GM12878 (cell line): ENCODE data around the gene HVCN1.

Source experiments
- CREB1 ChIP-seq: IDR thresholded peaks from 2 replicates; pipeline ENCODE4 v1.6.1; 2012; ENCODE audit warnings: low read depth, mild to moderate bottlenecking, inconsistent platforms
- CTCF ChIP-seq, 3 experiments: IDR thresholded peaks in 2 of 3; conservative IDR thresholded peaks in 1 of 3; 2 replicates each; pipeline ENCODE4 v1.5.1; 2011; ENCODE audit warnings: low read depth in 3 of 3, low read length in 3 of 3, mild to moderate bottlenecking in 3 of 3, control low read depth in 2 of 3, moderate library complexity in 2 of 3, inconsistent platforms in 1 of 3, mixed read lengths in 1 of 3; ENCODE audit not compliant: control insufficient read depth in 2 of 3, insufficient read depth in 1 of 3; ENCODE audit errors: extremely low read depth in 1 of 3
- EZH2 ChIP-seq: IDR thresholded peaks from 2 replicates; pipeline ENCODE4 v1.6.1; 2012; ENCODE audit warnings: low read depth, mild to moderate bottlenecking, control low read depth, inconsistent platforms, low read length, borderline replicate concordance; ENCODE audit not compliant: control insufficient read depth
- HCFC1 ChIP-seq: fragments of 150-350 bp; IDR thresholded peaks from 2 replicates; pipeline ENCODE4 v1.6.1; 2014; ENCODE audit warnings: low read length
- NFYA ChIP-seq: IDR thresholded peaks from 2 replicates; pipeline ENCODE4 v1.6.1; 2011; ENCODE audit warnings: low read depth, mild to moderate bottlenecking, low read length, improper control_type of control experiment, borderline replicate concordance
- NFYB ChIP-seq: IDR thresholded peaks from 2 replicates; pipeline ENCODE4 v1.6.1; 2011; ENCODE audit warnings: low read depth, mild to moderate bottlenecking, low read length, improper control_type of control experiment, moderate library complexity; ENCODE audit not compliant: insufficient read depth
- POLR2AphosphoS5 ChIP-seq: IDR thresholded peaks from 2 replicates; pipeline ENCODE4 v1.6.1; 2011; ENCODE audit warnings: mild to moderate bottlenecking, low read length, inconsistent platforms
- RAD21 ChIP-seq: IDR thresholded peaks from 2 replicates; pipeline ENCODE4 v1.6.1; 2011; ENCODE audit warnings: mild to moderate bottlenecking, low read depth, low read length, moderate library complexity; ENCODE audit not compliant: insufficient read depth
- RB1 ChIP-seq: fragments of 450-650 bp; formaldehyde crosslinking; IDR thresholded peaks from 2 replicates; pipeline ENCODE4 v1.6.1; 2017; ENCODE audit warnings: mild to moderate bottlenecking, borderline replicate concordance
- ZNF217 ChIP-seq: fragments of 450-650 bp; IDR thresholded peaks from 2 replicates; pipeline ENCODE4 v1.6.1; 2017; ENCODE audit warnings: antibody characterized with exemption, mild to moderate bottlenecking
- ZNF274 ChIP-seq: IDR thresholded peaks from one replicate; pipeline ENCODE4 v1.8.0; 2011; ENCODE audit not compliant: insufficient read length, insufficient read depth
- TF ChIP-seq, protein P1 (sequence below): IDR thresholded peaks from 2 replicates; pipeline ENCODE4 v1.6.1; 2011; ENCODE audit warnings: low read depth, low read length, improper control_type of control experiment, borderline replicate concordance

GRCh38 chr12:110658878-110659277, 30.0 kb downstream of the HVCN1 start:
- TF ChIP-seq POLR2AphosphoS5 (no peak), EZH2 (no peak), CREB1 (no peak), CTCF (IDR thresholded peaks at IDR 0.05 in 2 of 3, conservative IDR thresholded peaks at IDR 0.05 in 1 of 3; ENCODE audit: control insufficient read depth in 2 of 3, extremely low read depth in 1 of 3, insufficient read depth in 1 of 3, low read depth in 3 of 3, low read length in 3 of 3) (no peak), NFYA (no peak), NFYB (no peak), ZNF274 (no peak), ZNF217 (no peak), HCFC1 (no peak), RAD21 (no peak), RB1 (no peak)
- TF ChIP-seq, protein P1, sequence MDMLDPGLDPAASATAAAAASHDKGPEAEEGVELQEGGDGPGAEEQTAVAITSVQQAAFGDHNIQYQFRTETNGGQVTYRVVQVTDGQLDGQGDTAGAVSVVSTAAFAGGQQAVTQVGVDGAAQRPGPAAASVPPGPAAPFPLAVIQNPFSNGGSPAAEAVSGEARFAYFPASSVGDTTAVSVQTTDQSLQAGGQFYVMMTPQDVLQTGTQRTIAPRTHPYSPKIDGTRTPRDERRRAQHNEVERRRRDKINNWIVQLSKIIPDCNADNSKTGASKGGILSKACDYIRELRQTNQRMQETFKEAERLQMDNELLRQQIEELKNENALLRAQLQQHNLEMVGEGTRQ, result no peak
